ENCODE results near the gene ELOB.

DNA sequence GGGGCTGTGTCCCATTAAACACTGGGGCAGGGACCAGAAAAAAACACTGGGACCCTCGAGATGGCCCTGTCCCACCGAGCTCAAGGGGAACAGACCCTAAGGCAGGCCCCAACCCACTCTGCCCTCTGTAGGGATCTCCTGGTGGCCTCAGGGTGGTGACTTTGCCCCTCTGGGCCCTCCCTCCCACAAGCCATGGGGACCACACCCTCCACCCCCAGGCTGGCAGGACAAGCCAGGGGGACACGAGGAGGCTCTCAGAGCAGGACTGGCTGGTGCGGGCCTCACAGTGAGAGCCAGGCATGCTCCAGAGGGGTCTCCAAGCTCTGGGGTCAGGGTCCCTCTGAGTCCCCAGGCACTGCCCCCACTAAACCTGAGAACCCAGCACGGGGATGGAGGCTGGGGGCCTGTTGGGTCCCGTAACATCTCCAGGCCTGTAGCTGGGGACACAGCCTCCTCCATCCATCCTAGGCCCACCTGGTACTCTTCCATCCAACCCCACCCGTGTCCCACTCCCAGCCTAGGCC, 39.1 kb downstream of the ELOB start:
- TF ChIP-seq POLR2A (IDR thresholded peaks at IDR 0.05; ENCODE audit: low read depth, low read length) (no peak), POLR2AphosphoS5 (IDR thresholded peaks at IDR 0.05; ENCODE audit: low read depth, low read length) (no peak), TAF1 (IDR thresholded peaks at IDR 0.05; ENCODE audit: borderline replicate concordance, low read depth, low read length) (no peak)
